K562 (cell line): ENCODE measurements around the gene SLC49A4. TPM values are rescaled to one million over a fixed set of nuclear protein-coding genes. Genes with fewer than 3 reads are reported as not detected.
A peak's percentile ranks its signal among the peaks of the same experiment; 100 is the strongest.

ENCODE experiments used
- ATAC-seq: fragments of 200-7000 bp; cut with Tn5 transposase; 3 replicates; pipeline ENCODE4 v1.9.1; 2020; ENCODE audit warnings: moderate library complexity
- BruUV-seq: library from RNA; stranded (reverse); fragments of 400-500 nt; replicated peaks from 2 replicates; lab custom pipeline; 2021; lab: Mats Ljungman, UMichigan
- CTCF ChIA-PET: fragments of 300-600 bp; formaldehyde crosslinking; extraction: SDS; loops from one replicate; lab custom pipeline; 2021; ENCODE audit warnings: low intra/inter-chr PET ratio; lab: Yijun Ruan, JAX
- POLR2A ChIA-PET: fragments of 300-600, 350-650 bp; sonication (Branson Sonifier 250); formaldehyde crosslinking; extraction: SDS; loops from one replicate; lab custom pipeline; 2021; ENCODE audit warnings: antibody characterized with exemption, inconsistent platforms; lab: Yijun Ruan, JAX
- DNase-seq, 4 experiments: peaks; one replicate each; pipeline versions ENCODE4 v3.0.0 to v3.0.0-alpha.2; 2011 to 2018; ENCODE audit warnings: low spot score in 3 of 4, mixed read lengths in 3 of 4; ENCODE audit errors: extremely low read depth in 1 of 4
- FAIRE-seq: peaks from 2 replicates; lab custom pipeline; 2011; peaks lifted over from hg19 to GRCh38; lab: Jason Lieb, UNC
- H2AFZ ChIP-seq: 2 replicates; pipeline ENCODE4 v1.6.0; 2011; ENCODE audit warnings: low read depth, low read length, control low read depth, inconsistent platforms
- H3K27ac ChIP-seq: fragments of 200-600 bp; 3 replicates; pipeline ENCODE4 v1.8.0; 2011; ENCODE audit warnings: low read depth, mild to moderate bottlenecking, control low read depth, inconsistent platforms, low read length, moderate library complexity, mixed read lengths; ENCODE audit errors: extremely low read depth
- H3K27me3 ChIP-seq, 2 experiments: fragments of 300-600 bp in 1 of 2; 2 replicates in 1 of 2; 3 replicates in 1 of 2; pipeline versions ENCODE4 v1.6.0 to v1.8.0; 2011; ENCODE audit warnings: inconsistent platforms in 2 of 2, low read length in 2 of 2, mild to moderate bottlenecking in 1 of 2, mixed read lengths in 1 of 2, moderate library complexity in 1 of 2; ENCODE audit not compliant: control insufficient read depth in 2 of 2, insufficient read depth in 2 of 2
- H3K36me3 ChIP-seq: fragments of 300-600 bp; 3 replicates; pipeline ENCODE4 v1.8.0; 2011; ENCODE audit warnings: mild to moderate bottlenecking, low read length, inconsistent platforms; ENCODE audit not compliant: control insufficient read depth, insufficient read depth
- H3K4me1 ChIP-seq, 2 experiments: fragments of 200-600 bp in 1 of 2; replicated peaks in 1 of 2; 2 replicates in 1 of 2; 3 replicates in 1 of 2; pipeline versions ENCODE4 v1.5.1 to v1.8.0; 2011; ENCODE audit warnings: inconsistent platforms in 2 of 2, low read length in 2 of 2, mild to moderate bottlenecking in 1 of 2, mixed read lengths in 1 of 2, moderate library complexity in 1 of 2; ENCODE audit not compliant: control insufficient read depth in 2 of 2, insufficient read depth in 2 of 2
- H3K4me2 ChIP-seq: 2 replicates; pipeline ENCODE4 v1.6.1; 2011; ENCODE audit warnings: low read length, control low read depth, inconsistent platforms, mixed read lengths; ENCODE audit not compliant: insufficient read depth
- H3K4me3 ChIP-seq: fragments of 200-600 bp; sonication (generic), shearing (Covaris generic); 2 replicates; pipeline ENCODE4 v1.5.1; 2016; ENCODE audit warnings: control low read depth, inconsistent platforms
- H3K79me2 ChIP-seq: fragments of 200-600 bp; 3 replicates; pipeline ENCODE4 v1.8.0; 2011; ENCODE audit warnings: low read length, inconsistent platforms; ENCODE audit not compliant: control insufficient read depth, insufficient read depth
- H3K9ac ChIP-seq, 2 experiments: 2 replicates each; pipeline versions ENCODE4 v1.6.0 to v1.6.1; 2011; ENCODE audit warnings: low read depth in 2 of 2, low read length in 2 of 2, control low read depth in 1 of 2, inconsistent platforms in 1 of 2, mild to moderate bottlenecking in 1 of 2, mixed read lengths in 1 of 2; ENCODE audit not compliant: insufficient read depth in 1 of 2
- H3K9me1 ChIP-seq: one replicate; pipeline ENCODE4 v1.6.0; 2011; ENCODE audit warnings: inconsistent platforms, mild to moderate bottlenecking, low read length, moderate library complexity; ENCODE audit not compliant: control insufficient read depth, insufficient read depth
- H3K9me3 ChIP-seq: replicated peaks from 2 replicates; pipeline ENCODE4 v1.5.1; 2011; ENCODE audit warnings: low read depth, low read length, inconsistent platforms; ENCODE audit not compliant: control insufficient read depth, insufficient read depth
- H4K20me1 ChIP-seq: replicated peaks from 2 replicates; pipeline ENCODE4 v1.6.1; 2011; ENCODE audit warnings: low read length, inconsistent platforms, mixed read lengths; ENCODE audit not compliant: control insufficient read depth, insufficient read depth
- CUX1 ChIP-seq: fragments of 200-800 bp; sonication (Bioruptor generic); IDR thresholded peaks from 2 replicates; pipeline ENCODE4 v1.6.1; 2016; ENCODE audit warnings: missing genetic modification characterization, missing compliant biosample characterization
- GABPB2 ChIP-seq: fragments of 250-450 bp; sonication (Bioruptor Pico); conservative IDR thresholded peaks from 2 replicates; pipeline ENCODE4 v1.5.1; 2021; ENCODE audit warnings: mild to moderate bottlenecking
- RREB1 ChIP-seq: fragments of 250-450 bp; sonication (Bioruptor Pico); IDR thresholded peaks from 2 replicates; pipeline ENCODE4 v1.4.0; 2020
- SREBF2 ChIP-seq: sonication (generic); formaldehyde crosslinking; IDR thresholded peaks from 2 replicates; pipeline ENCODE4 v1.4.0; 2020; ENCODE audit warnings: mild to moderate bottlenecking, missing genetic modification reagents
- TGIF2 ChIP-seq: sonication (generic); formaldehyde crosslinking; IDR thresholded peaks from 2 replicates; pipeline ENCODE4 v1.8.1; 2022; ENCODE audit warnings: mild to moderate bottlenecking, missing genetic modification reagents, moderate library complexity
- XRCC5 ChIP-seq: fragments of 200-400 bp; formaldehyde crosslinking; IDR thresholded peaks from 2 replicates; pipeline ENCODE4 v1.6.1; 2017; ENCODE audit warnings: low read depth, mild to moderate bottlenecking, low read length
- ZKSCAN1 ChIP-seq: fragments of 150-350 bp; IDR thresholded peaks from 2 replicates; pipeline ENCODE4 v1.6.1; 2016; ENCODE audit warnings: low read depth, low read length
- WGBS: fragments of 100-300 bp; shearing (Covaris generic); methylation state at CpG from one replicate; pipeline ENCODE4 v1.1.6; 2016; ENCODE audit warnings: low coverage, mixed read lengths; ENCODE audit not compliant: insufficient coverage; ENCODE audit errors: missing lambda C conversion rate; 5-methylcytosine and 5-hydroxymethylcytosine counted together
- in situ Hi-C: fragments of 300-500 bp; cut with MboI; formaldehyde crosslinking; loops from 4 replicates; pipeline ENCODE4 v1.15.0; 2018; ENCODE audit warnings: inconsistent platforms, mixed read lengths
- intact Hi-C: fragments of 100-400 bp; cut with micrococcal nuclease; formaldehyde crosslinking; loops from 2 replicates; pipeline ENCODE4 v1.14.2; 2022
- polyA plus RNA-seq, 8 experiments: library from polyadenylated mRNA; depleted of rRNA in 4 of 8; stranded (reverse) in 5 of 8; unstranded in 3 of 8; fragments of >200 nt; fragmentation: Nextera tagmentation in 2 of 8; fragmentation: Illumina TruSeq in 1 of 8; extraction: Ambion mirVana in 2 of 8; extraction: Trizol in 1 of 8; gene quantifications; 2 replicates each; pipeline versions ENCODE4 v1.2.1 to v1.2.3, GENCODE V29; 2011 to 2014; ENCODE audit warnings: inconsistent platforms in 1 of 8, missing spikeins in 1 of 8
- total RNA-seq, 7 experiments: library from RNA; depleted of rRNA in 6 of 7; stranded (reverse); fragments of >200 nt in 6 of 7; fragmentation: Illumina TruSeq in 2 of 7; extraction: Trizol in 2 of 7; gene quantifications; 2 replicates each; pipeline versions ENCODE4 v1.2.1 to v1.2.3, GENCODE V29; 2011 to 2021; ENCODE audit warnings: low replicate concordance in 1 of 7

SLC49A4 gene
- total and polyA plus RNA-seq, 9 of the 15 experiments (the other 6 are each of a cell fraction or from before 2014, with no cell fraction given) = 0.15 to 1.3 (median 0.83) TPM

GRCh38 chr3:122795674-122796195 lies 866 bp downstream of the SLC49A4 start:
- Histone ChIP-seq H3K9me1 (no peaks in the 10 kb centered on the region), H3K27me3 (no peaks in the 10 kb centered on the region), H3K36me3 (no peaks in the 10 kb centered on the region), H3K4me2 (peak overlapping the region; percentile 79), H3K4me1 (peaks cover 0 to 18% of the 10 kb centered on the region in 2 experiments; a peak in 4 of 5 replicates), H4K20me1 (no peaks in the 10 kb centered on the region), H3K9ac (peak overlapping the region; percentile 55 to 94), H3K79me2 (peaks cover 5% of the 10 kb centered on the region; the same call in 1 of the 3 replicates), H3K4me3 (peak overlapping the region; percentile 48), H2AFZ (peak overlapping the region; percentile 94; the same call in 1 of the 2 replicates), H3K27ac (no peak overlapping the region), H3K9me3 (no peaks in the 10 kb centered on the region)
- FAIRE-seq (no peak), DNase-seq (no peak), ATAC-seq (no peak)
- TF ChIP-seq XRCC5 (no peak), SREBF2 (no peak), TGIF2 (CRISPR knock-in tag) (no peak), RREB1 (CRISPR knock-in tag) (no peak), GABPB2 (CRISPR knock-in tag) (no peak), CUX1 (no peak), ZKSCAN1 (no peak)
- ChIA-PET CTCF (no interaction called here), POLR2A (interaction anchor here (0.8 kb wide), 1 partner anchor 113 kb away, joined by 3 read pairs; no protein-coding TSS in a partner anchor)
- BruUV-seq = TSS peak; percentile 76
- in situ Hi-C loops (no loop called here), intact Hi-C loops (no loop called here)
- WGBS = 69% methylated on average over 11 of the region's 11 CpGs
